Omental fat pad (tissue), 4 donors: ENCODE results near the gene PLA2G4B. TPM values are rescaled to one million over a fixed set of nuclear protein-coding genes. Genes with fewer than 3 reads are reported as not detected.

ENCODE experiments used
- ATAC-seq: fragments of 150-250 bp; one replicate; pipeline ENCODE4 v1.9.1; 2016; ENCODE audit warnings: mild to moderate bottlenecking, moderate library complexity; ENCODE audit not compliant: low FRiP score
- DNase-seq: peaks from one replicate; pipeline ENCODE4 v3.0.0-alpha.2; 2019; ENCODE audit warnings: low spot score
- CTCF ChIP-seq, 3 donors: fragments of 450-650 bp; IDR thresholded peaks; one replicate each; pipeline ENCODE4 v1.5.1; 2016 to 2017; ENCODE audit warnings: antibody characterized with exemption in 3 of 3, mild to moderate bottlenecking in 3 of 3, moderate library complexity in 2 of 3
- total RNA-seq, 4 donors: library from RNA; depleted of rRNA; stranded (reverse); fragments of >200 nt; gene quantifications; one replicate each; pipeline ENCODE4 v1.1.0, GENCODE V29; 2016

The PLA2G4B gene
- total RNA-seq, 4 donors from 2014 or later: 1.1 to 13.6 (median 2.3) TPM

GRCh38 chr15:41843571-41843970 is 4.9 kb downstream of the PLA2G4B start:
- TF ChIP-seq CTCF (IDR thresholded peaks at IDR 0.05): no peak
- ATAC-seq (no peak), DNase-seq (no peak)

GRCh38 chr15:41844814-41845213 is 6.2 kb downstream of the PLA2G4B start:
- TF ChIP-seq CTCF (IDR thresholded peaks at IDR 0.05): no peak
- no peak for DNase-seq
- no peak for ATAC-seq

GRCh38 chr15:41847206-41847605 is 8.6 kb downstream of the PLA2G4B start:
- no peak for TF ChIP-seq CTCF (IDR thresholded peaks at IDR 0.05)
- no peak for DNase-seq
- no peak for ATAC-seq

- no peak for TF ChIP-seq CTCF (IDR thresholded peaks at IDR 0.05)
- no peak for ATAC-seq
- DNase-seq: no peak
Observed at GRCh38 chr15:41847981-41848380, 9.3 kb downstream of the PLA2G4B start.

GRCh38 chr15:41848631-41849030 is 10.0 kb downstream of the PLA2G4B start:
- ATAC-seq: no peak
- no peak for TF ChIP-seq CTCF (IDR thresholded peaks at IDR 0.05)
- no peak for DNase-seq

- DNase-seq: no peak
- no peak for ATAC-seq
- no peak for TF ChIP-seq CTCF (IDR thresholded peaks at IDR 0.05)
Observed at GRCh38 chr15:41849204-41849603, 10.6 kb downstream of the PLA2G4B start.

- TF ChIP-seq CTCF (IDR thresholded peaks at IDR 0.05): no peak
- DNase-seq (no peak), ATAC-seq (no peak)
Observed at GRCh38 chr15:41849861-41850260, 11.2 kb downstream of the PLA2G4B start.
